HL-60 (cell line): Measurements from ENCODE around the gene DSCAML1.

ENCODE experiments used
- REST ChIP-seq: IDR thresholded peaks from 2 replicates; pipeline ENCODE4 v1.6.1; 2012; ENCODE audit warnings: low read depth; ENCODE audit not compliant: insufficient replicate concordance
- TF ChIP-seq, protein P1 (sequence below): IDR thresholded peaks from one replicate; pipeline ENCODE4 v1.5.1; 2011; ENCODE audit warnings: low read length, control low read depth, inconsistent platforms; ENCODE audit not compliant: insufficient read depth

- TF ChIP-seq, protein P1, sequence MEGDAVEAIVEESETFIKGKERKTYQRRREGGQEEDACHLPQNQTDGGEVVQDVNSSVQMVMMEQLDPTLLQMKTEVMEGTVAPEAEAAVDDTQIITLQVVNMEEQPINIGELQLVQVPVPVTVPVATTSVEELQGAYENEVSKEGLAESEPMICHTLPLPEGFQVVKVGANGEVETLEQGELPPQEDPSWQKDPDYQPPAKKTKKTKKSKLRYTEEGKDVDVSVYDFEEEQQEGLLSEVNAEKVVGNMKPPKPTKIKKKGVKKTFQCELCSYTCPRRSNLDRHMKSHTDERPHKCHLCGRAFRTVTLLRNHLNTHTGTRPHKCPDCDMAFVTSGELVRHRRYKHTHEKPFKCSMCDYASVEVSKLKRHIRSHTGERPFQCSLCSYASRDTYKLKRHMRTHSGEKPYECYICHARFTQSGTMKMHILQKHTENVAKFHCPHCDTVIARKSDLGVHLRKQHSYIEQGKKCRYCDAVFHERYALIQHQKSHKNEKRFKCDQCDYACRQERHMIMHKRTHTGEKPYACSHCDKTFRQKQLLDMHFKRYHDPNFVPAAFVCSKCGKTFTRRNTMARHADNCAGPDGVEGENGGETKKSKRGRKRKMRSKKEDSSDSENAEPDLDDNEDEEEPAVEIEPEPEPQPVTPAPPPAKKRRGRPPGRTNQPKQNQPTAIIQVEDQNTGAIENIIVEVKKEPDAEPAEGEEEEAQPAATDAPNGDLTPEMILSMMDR, result no peak
- TF ChIP-seq REST, result no peak
Observed at GRCh38 chr11:117428186-117428855, 368.7 kb downstream of the DSCAML1 start.
